OCI-LY3 (cell line): Measurements from ENCODE around the gene OR5V1.
"Not testable (repeated sequence)": the region's sequence is repeated elsewhere in the genome, so short reads cannot be mapped to it uniquely, and the experiment has no call there.

Experiments
- H2AFZ ChIP-seq: fragments of 200-600, 300-600 bp; shearing (Covaris generic); 2 replicates; pipeline ENCODE4 v1.6.0; 2014; ENCODE audit warnings: antibody characterized with exemption, low read depth, low read length
- H3K27ac ChIP-seq: fragments of 200-600, 300-600 bp; sonication (generic); 2 replicates; pipeline ENCODE4 v1.5.1; 2014; ENCODE audit warnings: mild to moderate bottlenecking, low read length, moderate library complexity, mixed read lengths
- H3K27me3 ChIP-seq: fragments of 200-600, 300-600 bp; sonication (generic); 2 replicates; pipeline ENCODE4 v1.6.1; 2014; ENCODE audit warnings: low read depth, low read length, mixed read lengths
- H3K36me3 ChIP-seq: fragments of 200-600, 300-600 bp; sonication (generic); replicated peaks from 2 replicates; pipeline ENCODE3; 2014; ENCODE audit warnings: low read depth, low read length, mixed read lengths
- H3K4me1 ChIP-seq: fragments of 300-600, 200-600 bp; sonication (generic); 2 replicates; pipeline ENCODE4 v1.6.1; 2014; ENCODE audit warnings: low read length, mixed read lengths
- H3K4me2 ChIP-seq: fragments of 200-600, 300-600 bp; sonication (generic); 2 replicates; pipeline ENCODE4 v1.6.1; 2014; ENCODE audit warnings: low read length, mixed read lengths
- H3K4me3 ChIP-seq: fragments of 300-600, 200-600 bp; sonication (generic); 2 replicates; pipeline ENCODE4 v1.5.1; 2014; ENCODE audit warnings: antibody characterized with exemption, mild to moderate bottlenecking, low read length, moderate library complexity
- H3K79me2 ChIP-seq: fragments of 300-600, 200-600 bp; shearing (Covaris generic); 2 replicates; pipeline ENCODE4 v1.6.1; 2014; ENCODE audit warnings: mild to moderate bottlenecking, low read length, mixed read lengths
- H3K9ac ChIP-seq: fragments of 300-600, 200-600 bp; shearing (Covaris generic); 2 replicates; pipeline ENCODE4 v1.6.0; 2014; ENCODE audit warnings: mild to moderate bottlenecking, low read length, moderate library complexity
- H3K9me3 ChIP-seq: fragments of 200-600, 300-600 bp; shearing (Covaris generic); 2 replicates; pipeline ENCODE4 v1.6.1; 2014; ENCODE audit warnings: low read length, mixed read lengths; ENCODE audit not compliant: insufficient read depth
- H4K20me1 ChIP-seq: fragments of 200-600, 300-600 bp; sonication (generic); 2 replicates; pipeline ENCODE4 v1.6.1; 2016; ENCODE audit warnings: low read length, mixed read lengths; ENCODE audit not compliant: insufficient read depth
- EZH2phosphoT487 ChIP-seq: fragments of 200-600 bp; shearing (Covaris generic); IDR thresholded peaks from 2 replicates; pipeline ENCODE4 v1.6.1; 2018; ENCODE audit warnings: antibody characterized with exemption, mixed run types, low read depth
- TF ChIP-seq, protein P1 (sequence below): fragments of 200-600, 300-600 bp; sonication (generic); IDR thresholded peaks from 2 replicates; pipeline ENCODE4 v1.5.1; 2014; ENCODE audit warnings: antibody characterized with exemption, low read length, low read depth

OR5V1 gene

DNA sequence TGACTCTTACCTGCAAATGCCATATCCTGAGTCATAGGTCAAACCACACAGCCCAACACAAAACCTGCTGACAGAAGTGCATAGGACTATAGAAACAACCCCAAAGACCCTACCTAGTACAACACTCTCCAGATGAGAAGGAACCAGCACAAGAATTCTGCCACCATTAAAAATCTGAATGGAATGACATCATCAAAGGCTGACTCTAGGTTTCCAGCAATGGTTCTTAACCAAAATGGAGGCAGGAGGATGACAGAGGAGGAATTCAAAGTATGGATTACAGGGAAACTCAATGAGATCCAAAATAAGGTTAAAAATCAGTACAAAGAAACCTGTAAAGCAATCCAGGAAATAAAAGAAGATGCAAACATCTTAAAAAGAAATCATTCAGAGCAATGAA is 36.0 kb downstream of the OR5V1 start:
- H3K4me2 ChIP-seq = no peak overlapping the region
- H2AFZ ChIP-seq = no peak overlapping the region
- H3K27ac ChIP-seq = no peak overlapping the region
- no peaks in the 10 kb centered on the region for H3K36me3 ChIP-seq
- no peaks in the 10 kb centered on the region for H4K20me1 ChIP-seq
- H3K9me3 ChIP-seq = no peaks in the 10 kb centered on the region
- H3K9ac ChIP-seq = no peak overlapping the region
- H3K79me2 ChIP-seq = no peaks in the 10 kb centered on the region
- TF ChIP-seq EZH2phosphoT487 = no peak
- TF ChIP-seq, protein P1, sequence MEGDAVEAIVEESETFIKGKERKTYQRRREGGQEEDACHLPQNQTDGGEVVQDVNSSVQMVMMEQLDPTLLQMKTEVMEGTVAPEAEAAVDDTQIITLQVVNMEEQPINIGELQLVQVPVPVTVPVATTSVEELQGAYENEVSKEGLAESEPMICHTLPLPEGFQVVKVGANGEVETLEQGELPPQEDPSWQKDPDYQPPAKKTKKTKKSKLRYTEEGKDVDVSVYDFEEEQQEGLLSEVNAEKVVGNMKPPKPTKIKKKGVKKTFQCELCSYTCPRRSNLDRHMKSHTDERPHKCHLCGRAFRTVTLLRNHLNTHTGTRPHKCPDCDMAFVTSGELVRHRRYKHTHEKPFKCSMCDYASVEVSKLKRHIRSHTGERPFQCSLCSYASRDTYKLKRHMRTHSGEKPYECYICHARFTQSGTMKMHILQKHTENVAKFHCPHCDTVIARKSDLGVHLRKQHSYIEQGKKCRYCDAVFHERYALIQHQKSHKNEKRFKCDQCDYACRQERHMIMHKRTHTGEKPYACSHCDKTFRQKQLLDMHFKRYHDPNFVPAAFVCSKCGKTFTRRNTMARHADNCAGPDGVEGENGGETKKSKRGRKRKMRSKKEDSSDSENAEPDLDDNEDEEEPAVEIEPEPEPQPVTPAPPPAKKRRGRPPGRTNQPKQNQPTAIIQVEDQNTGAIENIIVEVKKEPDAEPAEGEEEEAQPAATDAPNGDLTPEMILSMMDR = no peak
- no peaks in the 10 kb centered on the region for H3K27me3 ChIP-seq
- no peaks in the 10 kb centered on the region for H3K4me1 ChIP-seq
- H3K4me3 ChIP-seq = no peak overlapping the region

DNA sequence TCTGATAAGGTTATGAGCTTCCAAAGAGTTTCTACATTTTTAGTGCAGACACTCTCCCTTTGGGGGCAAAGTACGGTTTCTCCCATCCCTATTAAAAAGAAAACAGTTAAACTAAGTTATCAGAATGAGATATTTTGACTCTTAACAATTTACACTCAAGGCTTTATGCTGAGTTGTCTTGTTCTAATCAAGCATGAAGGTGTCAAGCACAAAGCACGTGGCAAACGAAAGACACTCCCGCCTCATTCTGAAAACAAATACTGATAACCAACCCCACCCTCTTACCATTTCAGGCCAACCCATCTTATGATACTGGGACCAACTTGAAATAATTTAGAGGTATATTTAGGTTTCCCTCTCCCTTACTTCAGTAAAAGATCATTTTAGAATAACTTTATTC is 42.9 kb downstream of the OR5V1 start:
- Histone ChIP-seq H3K36me3 (no peaks in the 10 kb centered on the region), H3K9ac (no peak overlapping the region)
- TF ChIP-seq EZH2phosphoT487 = no peak
- TF ChIP-seq, protein P1 = no peak

DNA sequence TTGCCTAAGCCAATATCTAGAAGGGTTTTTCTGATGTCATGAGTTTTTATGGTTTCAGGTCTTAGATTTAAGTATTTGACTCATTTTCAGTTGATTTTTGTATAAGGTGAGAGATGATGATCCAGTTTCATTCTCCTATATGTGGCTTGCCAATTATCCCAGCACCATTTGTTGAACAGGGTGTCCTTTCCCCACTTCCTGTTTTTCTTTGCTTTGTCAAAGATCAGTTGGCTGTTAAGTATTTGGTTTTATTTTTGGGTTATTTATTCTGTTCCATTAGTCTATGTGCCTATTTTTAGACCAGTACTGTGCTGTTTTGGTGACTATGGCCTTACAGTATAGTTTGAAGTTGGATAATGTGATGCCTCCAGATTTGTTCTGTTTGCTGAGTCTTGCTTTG is 45.3 kb downstream of the OR5V1 start:
- H3K9ac ChIP-seq, H3K4me3 ChIP-seq, H3K79me2 ChIP-seq, H3K4me2 ChIP-seq, H4K20me1 ChIP-seq, H2AFZ ChIP-seq, H3K27me3 ChIP-seq, H3K9me3 ChIP-seq, H3K4me1 ChIP-seq, H3K36me3 ChIP-seq, H3K27ac ChIP-seq: not testable (repeated sequence)

More for the DNA sequence above, 42.9 kb downstream of the OR5V1 start:
- Histone ChIP-seq H2AFZ (no peak overlapping the region), H3K4me2 (no peak overlapping the region), H3K79me2 (no peaks in the 10 kb centered on the region), H3K9me3 (no peaks in the 10 kb centered on the region), H3K4me1 (no peaks in the 10 kb centered on the region), H3K27me3 (no peaks in the 10 kb centered on the region), H3K4me3 (no peak overlapping the region), H3K27ac (no peak overlapping the region), H4K20me1 (no peaks in the 10 kb centered on the region)

DNA sequence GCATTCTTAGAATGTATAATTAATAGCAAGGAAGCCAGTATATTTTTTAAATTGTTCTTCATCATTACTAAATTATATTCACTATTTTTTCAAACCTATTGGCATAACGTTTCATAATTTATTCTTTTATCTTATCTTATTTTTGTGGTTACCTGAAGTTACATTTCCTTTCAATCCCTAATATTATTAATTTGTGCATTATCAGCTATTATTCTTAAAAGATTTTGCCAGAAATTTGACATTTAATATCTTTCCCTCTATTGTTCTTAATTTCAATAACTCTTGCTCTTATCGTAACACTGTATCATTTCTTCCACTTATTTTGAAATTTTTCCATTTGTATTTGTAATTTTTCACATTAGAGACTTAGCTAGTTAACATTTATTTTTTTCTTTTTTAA is 48.7 kb downstream of the OR5V1 start:
- Histone ChIP-seq H3K9me3 (no peaks in the 10 kb centered on the region), H3K79me2 (no peaks in the 10 kb centered on the region), H3K36me3 (no peaks in the 10 kb centered on the region), H3K4me1 (no peaks in the 10 kb centered on the region), H3K27ac (no peak overlapping the region), H2AFZ (no peak overlapping the region), H4K20me1 (no peaks in the 10 kb centered on the region), H3K9ac (no peak overlapping the region), H3K4me2 (no peak overlapping the region), H3K4me3 (no peak overlapping the region), H3K27me3 (no peaks in the 10 kb centered on the region)
- TF ChIP-seq, protein P1 = no peak
- TF ChIP-seq EZH2phosphoT487 = no peak
